H1 (cell line): ENCODE results near the gene ANK2. TPM values are rescaled to one million over a fixed set of nuclear protein-coding genes. Genes with fewer than 3 reads are reported as not detected.

ENCODE experiments used
- CEBPB ChIP-seq: IDR thresholded peaks from 2 replicates; pipeline ENCODE4 v1.6.1; 2012; ENCODE audit warnings: low read depth, low read length
- polyA plus RNA-seq, 7 experiments: library from polyadenylated mRNA; depleted of rRNA in 3 of 7; stranded (reverse) in 5 of 7; unstranded in 2 of 7; fragments of >200 nt in 5 of 7; fragments of 200-250 nt in 2 of 7; gene quantifications; 1 replicate in 5 of 7; 2 replicates in 1 of 7; 4 replicates in 1 of 7; pipeline versions ENCODE4 v1.2.1 to v1.2.3, GENCODE V29; 2011 to 2013; ENCODE audit warnings: missing spikeins in 2 of 7, mixed read lengths in 2 of 7
- total RNA-seq: library from RNA; stranded (reverse); fragmentation: NEBNext Ultra II Directional; extraction: Animal tissue kit (Norgen Biotek cat#: 25700); gene quantifications from 2 replicates; pipeline ENCODE4 v1.2.1, GENCODE V29; 2021
- TF ChIP-seq, protein P1 (sequence below): fragments of 300-600 bp; sonication (generic); IDR thresholded peaks from 2 replicates; pipeline ENCODE4 v1.7.1; 2012; ENCODE audit warnings: low read length, moderate library complexity, mild to moderate bottlenecking, inconsistent platforms; ENCODE audit not compliant: insufficient replicate concordance

Gene ANK2
- total and polyA plus RNA-seq, 2 of the 8 experiments (the other 6 are each of a cell fraction or from before 2014, with no cell fraction given): 14.2 to 35.1 TPM

DNA sequence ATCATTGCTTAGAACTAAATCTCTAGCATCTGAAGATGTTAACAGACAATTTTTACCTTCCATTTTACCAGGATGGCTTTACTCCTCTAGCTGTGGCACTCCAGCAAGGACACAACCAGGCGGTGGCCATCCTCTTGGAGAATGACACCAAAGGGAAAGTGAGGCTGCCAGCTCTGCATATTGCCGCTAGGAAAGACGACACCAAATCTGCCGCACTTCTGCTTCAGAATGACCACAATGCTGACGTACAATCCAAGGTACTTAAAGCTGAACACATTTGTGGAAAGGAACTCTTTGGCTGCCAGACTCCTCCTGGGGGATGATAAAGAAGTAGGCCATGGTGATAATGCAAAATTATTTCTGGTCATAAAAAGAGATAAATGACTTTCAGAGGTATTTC lies 187.5 kb downstream of the ANK2 start (continued):
- TF ChIP-seq, protein P1, sequence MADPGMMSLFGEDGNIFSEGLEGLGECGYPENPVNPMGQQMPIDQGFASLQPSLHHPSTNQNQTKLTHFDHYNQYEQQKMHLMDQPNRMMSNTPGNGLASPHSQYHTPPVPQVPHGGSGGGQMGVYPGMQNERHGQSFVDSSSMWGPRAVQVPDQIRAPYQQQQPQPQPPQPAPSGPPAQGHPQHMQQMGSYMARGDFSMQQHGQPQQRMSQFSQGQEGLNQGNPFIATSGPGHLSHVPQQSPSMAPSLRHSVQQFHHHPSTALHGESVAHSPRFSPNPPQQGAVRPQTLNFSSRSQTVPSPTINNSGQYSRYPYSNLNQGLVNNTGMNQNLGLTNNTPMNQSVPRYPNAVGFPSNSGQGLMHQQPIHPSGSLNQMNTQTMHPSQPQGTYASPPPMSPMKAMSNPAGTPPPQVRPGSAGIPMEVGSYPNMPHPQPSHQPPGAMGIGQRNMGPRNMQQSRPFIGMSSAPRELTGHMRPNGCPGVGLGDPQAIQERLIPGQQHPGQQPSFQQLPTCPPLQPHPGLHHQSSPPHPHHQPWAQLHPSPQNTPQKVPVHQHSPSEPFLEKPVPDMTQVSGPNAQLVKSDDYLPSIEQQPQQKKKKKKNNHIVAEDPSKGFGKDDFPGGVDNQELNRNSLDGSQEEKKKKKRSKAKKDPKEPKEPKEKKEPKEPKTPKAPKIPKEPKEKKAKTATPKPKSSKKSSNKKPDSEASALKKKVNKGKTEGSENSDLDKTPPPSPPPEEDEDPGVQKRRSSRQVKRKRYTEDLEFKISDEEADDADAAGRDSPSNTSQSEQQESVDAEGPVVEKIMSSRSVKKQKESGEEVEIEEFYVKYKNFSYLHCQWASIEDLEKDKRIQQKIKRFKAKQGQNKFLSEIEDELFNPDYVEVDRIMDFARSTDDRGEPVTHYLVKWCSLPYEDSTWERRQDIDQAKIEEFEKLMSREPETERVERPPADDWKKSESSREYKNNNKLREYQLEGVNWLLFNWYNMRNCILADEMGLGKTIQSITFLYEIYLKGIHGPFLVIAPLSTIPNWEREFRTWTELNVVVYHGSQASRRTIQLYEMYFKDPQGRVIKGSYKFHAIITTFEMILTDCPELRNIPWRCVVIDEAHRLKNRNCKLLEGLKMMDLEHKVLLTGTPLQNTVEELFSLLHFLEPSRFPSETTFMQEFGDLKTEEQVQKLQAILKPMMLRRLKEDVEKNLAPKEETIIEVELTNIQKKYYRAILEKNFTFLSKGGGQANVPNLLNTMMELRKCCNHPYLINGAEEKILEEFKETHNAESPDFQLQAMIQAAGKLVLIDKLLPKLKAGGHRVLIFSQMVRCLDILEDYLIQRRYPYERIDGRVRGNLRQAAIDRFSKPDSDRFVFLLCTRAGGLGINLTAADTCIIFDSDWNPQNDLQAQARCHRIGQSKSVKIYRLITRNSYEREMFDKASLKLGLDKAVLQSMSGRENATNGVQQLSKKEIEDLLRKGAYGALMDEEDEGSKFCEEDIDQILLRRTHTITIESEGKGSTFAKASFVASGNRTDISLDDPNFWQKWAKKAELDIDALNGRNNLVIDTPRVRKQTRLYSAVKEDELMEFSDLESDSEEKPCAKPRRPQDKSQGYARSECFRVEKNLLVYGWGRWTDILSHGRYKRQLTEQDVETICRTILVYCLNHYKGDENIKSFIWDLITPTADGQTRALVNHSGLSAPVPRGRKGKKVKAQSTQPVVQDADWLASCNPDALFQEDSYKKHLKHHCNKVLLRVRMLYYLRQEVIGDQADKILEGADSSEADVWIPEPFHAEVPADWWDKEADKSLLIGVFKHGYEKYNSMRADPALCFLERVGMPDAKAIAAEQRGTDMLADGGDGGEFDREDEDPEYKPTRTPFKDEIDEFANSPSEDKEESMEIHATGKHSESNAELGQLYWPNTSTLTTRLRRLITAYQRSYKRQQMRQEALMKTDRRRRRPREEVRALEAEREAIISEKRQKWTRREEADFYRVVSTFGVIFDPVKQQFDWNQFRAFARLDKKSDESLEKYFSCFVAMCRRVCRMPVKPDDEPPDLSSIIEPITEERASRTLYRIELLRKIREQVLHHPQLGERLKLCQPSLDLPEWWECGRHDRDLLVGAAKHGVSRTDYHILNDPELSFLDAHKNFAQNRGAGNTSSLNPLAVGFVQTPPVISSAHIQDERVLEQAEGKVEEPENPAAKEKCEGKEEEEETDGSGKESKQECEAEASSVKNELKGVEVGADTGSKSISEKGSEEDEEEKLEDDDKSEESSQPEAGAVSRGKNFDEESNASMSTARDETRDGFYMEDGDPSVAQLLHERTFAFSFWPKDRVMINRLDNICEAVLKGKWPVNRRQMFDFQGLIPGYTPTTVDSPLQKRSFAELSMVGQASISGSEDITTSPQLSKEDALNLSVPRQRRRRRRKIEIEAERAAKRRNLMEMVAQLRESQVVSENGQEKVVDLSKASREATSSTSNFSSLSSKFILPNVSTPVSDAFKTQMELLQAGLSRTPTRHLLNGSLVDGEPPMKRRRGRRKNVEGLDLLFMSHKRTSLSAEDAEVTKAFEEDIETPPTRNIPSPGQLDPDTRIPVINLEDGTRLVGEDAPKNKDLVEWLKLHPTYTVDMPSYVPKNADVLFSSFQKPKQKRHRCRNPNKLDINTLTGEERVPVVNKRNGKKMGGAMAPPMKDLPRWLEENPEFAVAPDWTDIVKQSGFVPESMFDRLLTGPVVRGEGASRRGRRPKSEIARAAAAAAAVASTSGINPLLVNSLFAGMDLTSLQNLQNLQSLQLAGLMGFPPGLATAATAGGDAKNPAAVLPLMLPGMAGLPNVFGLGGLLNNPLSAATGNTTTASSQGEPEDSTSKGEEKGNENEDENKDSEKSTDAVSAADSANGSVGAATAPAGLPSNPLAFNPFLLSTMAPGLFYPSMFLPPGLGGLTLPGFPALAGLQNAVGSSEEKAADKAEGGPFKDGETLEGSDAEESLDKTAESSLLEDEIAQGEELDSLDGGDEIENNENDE: no peak
- TF ChIP-seq CEBPB: no peak
